Measurements from ENCODE around the gene COL9A1.

Gene COL9A1

DNA sequence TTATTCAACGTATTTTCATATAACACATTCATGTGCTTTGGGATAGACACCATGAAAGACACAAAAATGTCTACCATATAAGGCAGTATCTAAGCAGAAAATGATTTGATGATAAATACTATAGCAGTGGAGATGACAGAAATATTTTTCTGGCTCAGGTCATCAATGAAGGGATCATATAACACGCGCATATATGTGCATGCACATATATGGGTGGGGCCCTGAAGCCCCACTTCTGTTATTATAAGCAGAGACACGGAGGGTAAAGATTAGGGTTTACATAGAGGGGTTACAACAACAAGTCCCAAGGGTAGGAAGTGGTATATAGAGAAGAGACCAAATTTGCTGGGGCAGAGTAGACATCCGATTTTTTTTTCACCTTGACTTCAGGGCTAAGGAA lies 16.0 kb downstream of the COL9A1 start:
- no peak for DNase-seq (ENCODE audit: low read depth)

DNA sequence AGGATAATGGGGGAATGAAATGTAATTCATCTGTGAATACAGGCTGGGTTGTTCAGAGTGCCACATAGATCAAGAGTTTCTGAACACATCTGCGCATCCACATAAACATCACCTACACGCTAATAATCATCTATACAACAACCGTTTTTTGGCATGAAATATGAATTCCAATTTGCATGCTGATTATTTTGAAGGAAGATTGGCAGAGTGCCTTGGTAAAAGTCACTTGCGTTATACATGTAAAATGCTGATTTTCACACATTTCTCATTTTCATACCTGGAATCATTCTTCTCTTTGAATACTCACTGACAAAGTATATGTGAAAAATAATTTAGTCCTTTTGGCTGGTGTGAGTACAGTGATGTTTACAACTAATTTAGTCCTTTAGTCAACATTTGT lies 17.7 kb downstream of the COL9A1 start:
- no peak for DNase-seq (ENCODE audit: low read depth)

DNA sequence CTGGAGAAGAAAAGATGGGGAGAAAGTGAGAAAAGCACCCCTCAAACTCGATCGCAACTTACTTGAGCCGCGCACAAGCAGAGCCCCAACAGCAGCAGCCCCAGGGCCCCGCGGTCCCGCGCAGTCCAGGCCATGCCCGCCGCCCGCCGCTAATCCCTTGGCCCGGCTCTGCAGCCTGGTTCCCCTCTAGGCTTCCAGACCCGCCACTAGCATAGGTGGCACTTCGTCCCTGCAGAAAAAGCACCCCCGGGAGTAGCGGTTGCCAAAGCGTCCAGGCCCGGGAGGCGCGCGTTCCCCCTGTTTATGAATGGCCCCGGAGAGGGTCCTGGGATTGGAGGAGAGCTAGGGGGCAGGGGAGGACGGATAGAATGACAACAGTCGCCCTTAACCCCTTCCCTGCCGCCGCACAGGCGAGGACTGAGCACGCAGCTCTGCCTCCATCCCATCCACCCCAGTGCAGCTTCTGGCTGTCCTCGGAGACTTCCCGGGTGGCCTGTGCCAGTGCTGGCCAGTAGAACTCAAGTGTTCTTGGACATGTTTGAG lies 19.9 kb downstream of the COL9A1 start:
- DNase-seq (ENCODE audit: low read depth): no peak

DNA sequence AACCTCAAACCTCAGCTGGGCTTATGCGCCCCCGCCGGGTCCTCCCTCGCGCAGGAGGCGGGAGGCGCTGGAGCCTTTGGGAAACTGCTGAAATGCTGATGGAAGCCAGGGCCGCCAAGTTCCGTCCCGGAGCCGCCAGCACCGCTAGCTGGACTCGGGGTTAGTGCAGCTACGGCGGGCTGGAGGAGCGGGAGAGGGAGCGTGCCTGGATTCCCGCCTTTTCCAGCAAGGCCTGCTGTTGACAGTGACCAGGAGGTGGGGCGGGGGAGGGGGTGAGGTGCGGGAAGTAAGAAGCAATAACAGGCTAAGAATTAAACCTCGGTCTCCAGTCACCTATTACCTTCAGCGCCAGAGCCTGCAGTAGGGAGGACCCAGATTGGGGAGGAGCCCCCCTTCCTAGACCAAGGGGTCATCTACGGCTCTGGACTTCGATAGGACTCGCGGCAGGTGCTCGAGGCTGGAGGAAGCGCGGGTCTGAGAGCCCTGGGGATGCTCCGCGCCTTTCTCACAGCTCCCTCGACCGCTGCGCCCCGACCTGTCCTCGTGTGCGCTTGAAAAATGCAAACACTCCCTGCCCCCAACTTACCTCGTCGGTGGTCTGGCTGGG lies 20.5 kb downstream of the COL9A1 start:
- DNase-seq (ENCODE audit: low read depth): no peak

DNA sequence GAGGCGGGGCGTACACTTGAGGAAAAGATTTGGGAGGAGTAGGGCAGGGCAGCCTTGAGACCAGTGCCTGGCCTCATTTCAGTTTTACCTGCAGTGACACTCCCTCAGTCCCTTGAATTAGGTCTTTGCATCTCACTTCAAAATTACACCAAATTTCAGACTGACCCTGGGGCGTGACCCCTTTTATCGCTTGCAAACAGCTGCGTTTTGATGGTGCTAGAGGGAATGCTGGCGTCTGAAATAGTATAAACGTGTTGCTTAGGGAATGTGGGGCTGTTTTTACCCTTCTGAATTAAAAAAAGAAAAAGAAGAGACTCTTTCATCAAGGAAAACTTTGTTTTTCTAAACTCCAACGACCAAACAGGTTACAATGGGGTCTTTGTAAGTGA lies 21.0 kb downstream of the COL9A1 start:
- no peak for DNase-seq (ENCODE audit: low read depth)

DNA sequence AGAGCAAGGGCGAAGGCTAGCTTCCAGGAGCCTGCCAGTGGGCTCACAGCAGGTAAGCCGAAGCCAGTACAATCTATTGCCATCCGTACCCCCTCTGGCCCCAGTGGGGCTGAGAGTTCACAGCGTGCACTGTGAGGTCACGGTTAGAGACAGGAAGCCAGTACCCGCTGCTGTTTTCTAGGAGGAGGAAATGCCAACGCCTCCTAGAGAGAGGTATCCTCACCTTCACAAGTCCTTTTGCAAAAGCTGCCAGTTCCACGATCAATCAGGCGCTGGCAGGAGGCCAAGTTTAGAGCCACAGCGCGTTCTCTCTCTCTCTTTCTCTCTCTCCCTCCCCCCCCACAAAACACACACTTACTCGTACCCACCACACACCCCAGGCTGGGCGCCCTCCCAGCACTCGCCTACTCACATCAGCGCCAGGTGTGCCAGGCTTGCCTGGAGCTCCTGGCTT lies 22.5 kb downstream of the COL9A1 start:
- no peak for DNase-seq (ENCODE audit: low read depth)

DNA sequence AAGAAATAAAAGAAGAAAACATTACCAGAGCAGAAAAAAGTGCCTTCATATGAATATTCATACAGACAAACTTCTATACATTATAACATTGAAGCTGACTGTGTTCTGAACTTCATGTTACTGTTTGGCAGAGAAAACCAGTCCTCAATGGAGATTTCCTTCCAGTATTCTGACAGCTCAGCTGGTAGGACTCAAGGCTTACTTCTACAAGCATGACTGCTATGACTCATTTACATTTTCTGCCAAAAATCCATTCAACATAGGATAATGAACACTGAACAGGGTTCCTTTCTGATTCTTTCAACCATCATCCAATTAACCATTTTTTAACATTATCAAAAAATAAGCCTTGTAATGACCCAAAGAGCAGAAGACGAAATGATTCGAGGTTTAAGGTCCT lies 25.4 kb downstream of the COL9A1 start:
- DNase-seq (ENCODE audit: low read depth): no peak

DNA sequence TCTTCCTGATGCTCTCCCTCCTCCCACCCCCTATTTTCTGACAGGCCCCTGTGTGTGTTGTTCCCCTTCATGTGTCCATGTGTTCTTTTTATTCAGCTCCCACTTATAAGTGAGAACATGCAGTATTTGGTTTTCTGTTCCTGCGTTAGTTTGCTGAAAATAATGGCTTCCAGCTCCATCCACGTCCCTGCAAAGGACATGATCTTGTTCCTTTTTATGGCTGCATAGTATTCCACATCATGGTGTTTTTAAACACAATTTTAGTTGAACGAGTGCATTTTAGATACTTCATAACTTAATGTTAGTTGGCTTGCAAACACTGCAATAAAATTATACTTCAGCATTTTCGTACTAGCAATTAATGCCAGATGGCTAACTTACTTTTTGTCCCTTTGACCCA lies 28.5 kb downstream of the COL9A1 start:
- DNase-seq (ENCODE audit: low read depth): no peak

DNA sequence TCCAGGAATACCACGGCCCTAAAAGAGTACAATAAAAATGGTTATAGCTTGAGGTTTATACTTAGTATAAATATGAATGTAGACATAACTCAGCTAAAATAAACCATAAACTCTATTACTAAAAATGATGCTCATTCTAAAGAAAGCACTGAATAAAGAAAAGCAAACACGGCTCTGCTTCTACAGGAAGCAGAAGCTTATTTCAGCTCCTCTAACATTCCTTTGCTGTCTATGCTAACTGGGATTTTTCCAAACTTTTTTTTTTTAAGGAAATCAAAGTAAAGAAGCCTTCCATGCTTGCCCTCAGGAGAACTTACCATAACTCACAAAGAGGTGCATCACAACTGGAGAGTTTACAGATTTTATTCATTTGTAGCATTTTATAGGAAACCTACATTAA lies 30.8 kb downstream of the COL9A1 start:
- DNase-seq (ENCODE audit: low read depth): no peak

DNA sequence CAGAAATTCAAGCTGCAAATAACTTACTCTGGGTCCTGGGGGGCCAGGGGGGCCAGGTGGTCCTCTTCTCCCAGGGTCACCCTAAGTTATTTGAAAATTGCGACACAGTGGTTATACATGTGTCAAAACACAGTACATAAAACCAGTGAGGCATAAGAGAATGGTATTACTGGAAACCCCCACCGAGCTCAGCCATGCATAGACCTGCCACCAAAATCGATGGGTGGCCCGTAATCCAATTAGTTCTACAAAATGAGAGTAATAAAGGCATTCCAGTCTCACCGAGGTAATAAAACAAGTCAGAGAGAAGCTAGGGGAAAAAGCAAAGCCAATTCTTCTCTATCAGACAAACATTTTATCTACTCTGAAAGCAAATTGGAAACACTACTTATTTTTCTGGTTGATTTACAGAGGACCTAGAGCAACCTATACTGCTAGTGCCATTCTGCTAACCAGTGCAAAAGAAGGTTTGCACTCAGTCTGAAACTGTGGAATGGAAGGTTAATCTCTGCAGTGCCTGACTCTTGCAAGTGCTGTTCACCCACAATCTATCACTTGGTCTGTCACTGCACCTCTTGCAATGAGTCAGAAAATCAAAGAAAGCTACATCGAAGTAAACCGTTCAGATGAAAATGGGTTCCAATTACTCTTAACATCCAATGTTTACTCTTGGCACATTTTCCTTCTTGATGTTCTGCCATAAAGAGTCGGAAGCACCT lies 32.4 kb downstream of the COL9A1 start:
- no peak for DNase-seq (ENCODE audit: low read depth)

DNA sequence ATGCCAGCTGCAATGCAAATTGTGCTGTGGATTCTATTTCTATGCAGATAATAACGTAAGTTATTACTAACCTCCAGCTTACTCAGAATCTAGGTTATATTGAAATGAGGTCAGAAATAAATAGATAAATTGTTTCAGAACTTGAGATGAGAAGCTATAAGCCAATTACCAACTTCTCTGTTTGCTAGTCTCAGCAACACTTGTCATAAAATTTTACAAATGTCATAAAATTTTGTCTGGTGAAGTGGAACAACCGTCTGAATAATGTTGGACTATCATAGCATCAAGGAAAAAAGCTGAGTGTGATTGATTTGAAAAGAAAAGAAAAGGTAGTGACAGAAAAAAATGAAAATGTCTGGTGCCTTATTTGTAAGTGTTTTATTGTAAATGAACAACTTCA lies 36.7 kb downstream of the COL9A1 start:
- no peak for DNase-seq (ENCODE audit: low read depth)

DNA sequence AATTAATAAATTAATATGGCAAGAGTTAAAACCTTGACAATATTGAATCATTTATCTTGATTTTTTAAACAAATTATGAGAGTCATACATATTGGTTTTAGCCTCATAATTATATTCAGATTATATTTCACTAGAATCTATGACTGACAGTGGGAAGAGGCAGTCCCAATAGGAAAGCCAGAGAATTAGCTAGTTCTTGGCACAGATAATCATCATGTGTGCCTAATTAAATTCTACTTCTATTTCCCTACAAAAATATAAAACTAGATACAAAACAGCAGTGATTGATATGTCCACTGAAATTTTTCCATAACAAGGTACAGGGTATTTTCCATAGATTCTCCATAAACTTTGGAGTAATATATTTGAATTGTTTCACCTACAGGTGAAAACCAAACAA lies 38.6 kb downstream of the COL9A1 start:
- no peak for DNase-seq (ENCODE audit: low read depth)

DNA sequence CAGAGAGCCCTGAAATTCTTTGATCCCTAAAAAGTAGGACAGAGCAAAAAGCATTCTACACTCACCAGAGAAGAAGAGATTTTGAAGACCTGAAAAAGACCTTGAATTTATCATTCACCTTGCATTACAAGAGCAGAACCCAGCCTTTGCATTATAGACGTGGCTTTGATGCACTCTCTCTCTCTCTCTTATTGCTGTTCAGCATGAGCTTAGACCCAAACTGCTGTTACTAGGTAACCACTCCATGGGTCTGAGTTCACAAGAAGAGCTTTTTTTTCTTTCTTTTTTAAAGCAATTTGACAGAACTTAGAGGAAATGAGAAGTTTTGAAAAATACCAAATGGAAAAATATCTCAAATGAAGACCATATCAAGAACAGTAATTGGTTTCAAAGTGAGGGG lies 44.4 kb downstream of the COL9A1 start:
- DNase-seq (ENCODE audit: low read depth): no peak

DNA sequence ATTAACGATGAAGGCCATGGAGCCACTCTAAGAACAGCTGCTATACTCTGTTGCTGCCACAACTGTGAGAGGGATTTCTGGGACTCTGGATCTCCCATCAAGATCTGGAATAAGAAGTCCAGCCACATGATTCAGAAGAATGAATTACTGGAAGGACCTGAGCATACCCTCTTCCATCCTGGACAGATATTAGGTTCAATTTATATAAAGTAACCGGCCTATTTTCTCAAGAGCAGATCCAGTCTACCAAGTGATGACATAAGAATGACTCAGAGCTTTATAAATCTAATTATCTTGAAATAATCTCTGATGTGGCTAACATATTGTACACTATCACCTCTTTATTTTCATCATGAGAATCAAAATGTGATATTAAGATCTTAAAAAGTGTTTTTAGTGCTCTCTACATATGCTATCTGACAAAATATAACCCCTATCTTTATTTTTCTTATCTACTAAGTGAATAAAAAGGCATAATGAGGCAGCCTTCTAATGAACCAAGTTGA lies 45.1 kb downstream of the COL9A1 start:
- no peak for DNase-seq (ENCODE audit: low read depth)

DNA sequence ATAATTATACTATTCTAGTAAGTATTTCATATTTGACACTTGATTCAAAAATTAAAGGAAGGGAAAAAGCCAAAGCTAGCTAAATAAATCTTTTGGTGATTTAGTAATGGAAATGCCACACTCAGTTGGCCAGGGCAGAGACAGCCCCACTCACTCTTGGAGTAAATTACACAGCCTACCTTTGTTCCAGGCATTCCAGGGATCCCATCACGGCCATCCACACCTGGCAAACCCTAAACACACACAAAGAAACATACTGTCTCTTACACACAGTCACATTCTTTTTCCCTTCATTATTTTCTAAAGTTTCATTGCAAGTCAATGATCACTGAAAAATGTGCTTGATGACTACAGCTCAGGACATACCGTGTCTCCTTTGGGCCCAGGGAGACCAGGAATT lies 48.1 kb downstream of the COL9A1 start:
- no peak for DNase-seq (ENCODE audit: low read depth)

DNA sequence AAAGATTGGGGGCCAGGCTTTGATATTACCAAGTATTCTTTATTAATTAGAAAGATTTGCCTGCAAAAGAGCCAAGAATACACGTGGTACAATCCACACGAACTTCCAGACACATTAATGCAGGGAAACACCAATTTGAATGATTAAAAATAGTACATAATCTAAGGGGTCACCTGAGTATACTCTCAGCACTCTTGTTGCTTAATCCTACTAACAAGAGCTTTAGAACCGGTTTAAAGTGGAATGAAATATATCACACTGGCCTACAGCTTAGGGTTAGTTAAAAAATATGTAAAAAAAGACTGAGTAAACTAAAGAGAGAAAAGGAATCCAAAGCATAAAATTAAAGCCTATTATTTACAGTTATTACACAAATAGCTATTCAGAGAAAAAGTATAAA lies 49.0 kb downstream of the COL9A1 start:
- no peak for DNase-seq (ENCODE audit: low read depth)

DNA sequence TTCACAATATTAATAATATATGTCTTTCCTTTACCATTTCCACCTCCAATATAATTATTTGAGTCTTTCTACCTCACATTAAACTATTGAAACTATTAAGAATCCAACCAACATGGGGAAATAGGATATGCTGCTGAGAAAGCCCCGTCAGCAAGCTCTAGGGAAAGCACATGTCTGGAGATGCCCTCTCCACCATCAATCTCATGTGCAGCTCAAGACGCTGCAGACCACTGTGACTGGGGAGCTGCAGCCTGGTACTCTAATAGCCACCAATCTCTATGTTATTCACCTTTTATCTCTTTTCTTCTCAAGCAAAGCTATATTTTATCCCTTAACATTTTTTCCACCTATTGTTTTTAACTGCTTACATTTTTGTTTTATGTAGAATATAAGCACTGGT lies 50.3 kb downstream of the COL9A1 start:
- no peak for DNase-seq (ENCODE audit: low read depth)

DNA sequence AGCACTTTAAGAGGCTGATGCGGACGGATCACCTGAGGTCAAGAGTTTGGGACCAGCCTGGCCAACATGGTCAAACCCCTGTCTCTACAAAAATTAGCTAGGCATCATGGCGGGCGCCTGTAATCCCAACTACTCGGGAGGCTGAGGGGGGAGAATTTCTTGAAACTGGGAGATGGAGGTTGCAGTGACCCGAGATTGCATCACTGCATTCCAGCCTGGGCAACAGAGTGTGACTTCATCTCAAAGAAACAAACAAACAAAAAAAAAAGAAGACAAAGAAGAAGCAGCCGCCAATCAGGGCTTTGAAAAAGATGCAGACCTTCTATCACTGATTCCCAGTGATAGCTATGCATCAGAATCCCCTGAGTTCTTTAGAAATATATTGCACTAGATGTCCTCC lies 56.8 kb downstream of the COL9A1 start:
- no peak for DNase-seq (ENCODE audit: low read depth)

DNA sequence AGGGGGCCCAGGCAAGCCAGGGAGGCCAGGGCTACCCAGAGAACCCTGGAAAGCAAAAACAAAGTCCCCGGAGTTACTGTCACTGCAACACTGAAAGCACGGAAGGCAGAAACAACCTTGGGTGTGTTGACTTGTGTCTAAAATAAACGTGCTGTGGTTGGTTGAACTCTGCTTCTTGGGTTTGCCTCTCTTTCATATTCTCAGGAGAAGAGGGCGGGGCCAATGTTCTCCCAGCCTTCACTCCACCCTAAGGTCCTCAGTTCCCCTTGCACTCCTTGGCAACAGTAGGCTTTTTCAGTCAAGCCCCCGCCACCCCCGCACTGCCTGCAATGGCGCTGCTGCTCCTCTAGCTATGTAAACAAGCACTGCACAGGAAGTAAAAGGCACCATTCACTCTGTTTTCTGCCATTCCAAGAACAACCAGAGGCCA lies 60.9 kb downstream of the COL9A1 start:
- DNase-seq (ENCODE audit: low read depth): no peak

DNA sequence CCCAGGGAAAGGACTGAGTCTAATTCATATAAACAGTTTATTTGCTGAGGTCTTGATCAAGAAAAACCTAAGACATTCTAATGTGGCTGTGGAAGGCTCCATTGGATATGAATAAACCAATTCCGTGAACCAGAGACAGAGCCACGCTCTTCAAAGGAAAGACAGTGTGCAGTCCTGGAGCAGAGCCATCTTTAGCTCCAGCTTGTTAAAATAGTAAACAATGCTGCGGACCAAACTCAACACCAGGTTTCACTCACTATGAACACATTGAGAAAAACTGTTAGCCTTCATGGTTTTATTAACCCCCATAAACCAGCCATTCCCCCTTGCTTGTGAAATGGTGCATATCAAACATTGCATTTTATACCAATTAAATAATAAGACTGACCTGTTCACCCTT lies 61.9 kb downstream of the COL9A1 start:
- DNase-seq (ENCODE audit: low read depth): no peak

DNA sequence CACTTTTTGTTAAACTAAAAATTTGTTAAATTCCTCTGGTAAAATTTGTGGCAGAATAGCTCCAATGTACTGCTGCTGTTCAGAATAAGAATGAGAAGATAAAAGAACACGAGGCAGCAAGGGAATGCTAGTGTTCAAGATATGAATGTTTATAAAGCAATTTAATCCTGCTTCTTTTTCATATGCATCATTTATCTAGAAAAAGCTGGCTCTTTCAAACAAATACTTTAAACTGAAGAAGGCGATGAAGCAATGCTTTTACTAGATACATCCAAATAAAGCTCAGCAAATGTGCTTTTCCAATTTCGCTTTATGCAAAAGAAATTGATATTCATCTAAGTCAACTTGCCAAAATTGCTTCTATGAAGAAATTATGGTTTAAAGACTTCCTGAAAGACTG lies 66.5 kb downstream of the COL9A1 start:
- no peak for DNase-seq (ENCODE audit: low read depth)

DNA sequence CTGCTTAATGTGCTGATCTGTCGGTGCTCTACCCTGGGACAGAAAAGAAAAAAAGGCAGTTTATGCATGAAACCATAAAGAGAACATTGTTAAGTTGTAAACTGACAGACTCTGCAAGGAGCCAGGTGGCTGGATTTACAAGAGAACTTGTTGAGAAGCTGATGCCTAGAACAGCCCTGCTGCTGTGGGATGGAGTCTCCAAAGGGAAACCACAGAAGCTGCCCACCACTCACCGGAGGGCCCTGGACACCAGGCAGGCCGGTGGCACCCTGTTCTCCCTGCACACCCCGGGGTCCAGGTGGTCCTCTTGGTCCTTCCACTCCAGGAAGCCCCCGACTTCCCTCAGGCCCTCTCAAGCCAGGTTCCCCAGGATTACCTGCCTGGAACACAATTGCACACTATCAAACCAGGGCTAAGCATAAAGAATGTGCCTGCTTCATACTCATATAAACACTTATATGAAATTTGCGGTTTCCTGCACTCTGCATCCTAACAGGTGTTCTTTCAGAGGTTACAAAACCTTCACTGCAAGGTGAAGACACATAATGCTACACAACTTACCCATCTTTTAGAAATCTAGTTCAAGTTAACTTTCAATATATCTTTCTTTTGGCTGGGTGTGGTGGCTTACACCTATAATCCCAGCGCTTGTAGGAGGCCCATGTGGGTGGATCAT lies 68.2 kb downstream of the COL9A1 start:
- no peak for DNase-seq (ENCODE audit: low read depth)

DNA sequence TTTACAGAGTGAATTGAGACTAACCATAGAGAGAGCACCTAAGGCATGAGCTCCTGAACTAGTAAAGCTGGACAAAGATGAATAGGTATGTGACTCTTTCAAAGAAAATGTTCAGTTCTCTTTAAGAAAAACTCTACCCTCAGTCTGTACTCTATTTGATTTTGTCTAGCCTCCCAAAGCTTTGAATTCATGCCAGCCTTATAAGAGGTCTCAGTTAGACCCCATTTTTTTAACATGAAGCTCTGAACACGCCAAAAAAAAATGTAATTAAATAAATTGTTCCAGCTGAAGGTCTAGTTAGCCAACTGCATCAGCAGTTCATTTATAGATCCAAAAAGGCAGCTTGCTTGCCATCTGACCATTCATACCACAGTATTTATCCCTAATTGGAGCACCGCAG lies 71.6 kb downstream of the COL9A1 start:
- DNase-seq (ENCODE audit: low read depth): no peak

All from HS-5 (cell line).